HepG2 (cell line): ENCODE data around the gene CCND1. TPM values are rescaled to one million over a fixed set of nuclear protein-coding genes. Genes with fewer than 3 reads are reported as not detected.
A peak's percentile ranks its signal among the peaks of the same experiment; 100 is the strongest.

Experiments
- ADNP ChIP-seq: sonication (generic); formaldehyde crosslinking; IDR thresholded peaks from 2 replicates; pipeline ENCODE4 v1.4.0; 2020; ENCODE audit warnings: missing genetic modification reagents
- FLYWCH1 ChIP-seq: sonication (generic); formaldehyde crosslinking; IDR thresholded peaks from 2 replicates; pipeline ENCODE4 v1.8.1; 2023; ENCODE audit warnings: mild to moderate bottlenecking, missing genetic modification reagents
- HNF1A ChIP-seq, 2 experiments: sonication (generic) in 1 of 2; formaldehyde crosslinking in 1 of 2; IDR thresholded peaks; 2 replicates each; pipeline versions ENCODE4 v1.4.0 to v1.6.1; 2016 to 2020; ENCODE audit warnings: borderline replicate concordance in 1 of 2, low read depth in 1 of 2, mild to moderate bottlenecking in 1 of 2, missing genetic modification reagents in 1 of 2
- IKZF1 ChIP-seq: fragments of 450-650 bp; IDR thresholded peaks from 2 replicates; pipeline ENCODE4 v1.7.1; 2016
- JUNB ChIP-seq: sonication (generic); formaldehyde crosslinking; IDR thresholded peaks from 2 replicates; pipeline ENCODE4 v1.8.0; 2022; ENCODE audit warnings: missing genetic modification reagents, mild to moderate bottlenecking, borderline replicate concordance
- KDM5B ChIP-seq: sonication (generic); formaldehyde crosslinking; IDR thresholded peaks from 2 replicates; pipeline ENCODE4 v1.4.0; 2020; ENCODE audit warnings: missing genetic modification reagents, mild to moderate bottlenecking, borderline replicate concordance
- RAD21 ChIP-seq: fragments of 450-650 bp; formaldehyde crosslinking; IDR thresholded peaks from 2 replicates; pipeline ENCODE4 v1.5.0; 2020; ENCODE audit warnings: mild to moderate bottlenecking
- RBM22 ChIP-seq: fragments of 200-400 bp; formaldehyde crosslinking; optimal IDR thresholded peaks from 2 replicates; pipeline ENCODE3; 2017; ENCODE audit warnings: mild to moderate bottlenecking, low read length, moderate library complexity
- SATB2 ChIP-seq: sonication (generic); formaldehyde crosslinking; IDR thresholded peaks from 2 replicates; pipeline ENCODE4 v1.5.0; 2020; ENCODE audit warnings: missing genetic modification reagents
- ZNF10 ChIP-seq: sonication (generic); formaldehyde crosslinking; IDR thresholded peaks from 2 replicates; pipeline ENCODE4 v1.4.0; 2020; ENCODE audit warnings: mild to moderate bottlenecking, low read depth, missing genetic modification reagents, borderline replicate concordance
- ZNF318 ChIP-seq: sonication (generic); formaldehyde crosslinking; IDR thresholded peaks from 2 replicates; pipeline ENCODE4 v1.4.0; 2020; ENCODE audit warnings: mild to moderate bottlenecking, missing genetic modification reagents
- polyA plus RNA-seq, 8 experiments: library from polyadenylated mRNA; depleted of rRNA in 3 of 8; stranded (reverse) in 7 of 8; unstranded in 1 of 8; fragments of >200 nt; fragmentation: Illumina TruSeq in 4 of 8; extraction: Trizol in 4 of 8; gene quantifications; 2 replicates each; pipeline versions ENCODE4 v1.2.1 to v1.2.3, GENCODE V29; 2011 to 2016; ENCODE audit warnings: low read depth in 4 of 8, missing spikeins in 1 of 8, mixed read lengths in 1 of 8; ENCODE audit not compliant: insufficient read depth in 1 of 8
- total RNA-seq, 5 experiments: library from RNA; depleted of rRNA; stranded (reverse); fragments of >200 nt; fragmentation: Illumina TruSeq; extraction: Trizol; gene quantifications; 2 replicates each; pipeline ENCODE4 v1.2.3, GENCODE V29; 2016; ENCODE audit warnings: low read depth in 1 of 5
- TF ChIP-seq, protein P1 (sequence below): sonication (generic); formaldehyde crosslinking; IDR thresholded peaks from 2 replicates; pipeline ENCODE4 v1.8.0; 2022; ENCODE audit warnings: mild to moderate bottlenecking, missing genetic modification reagents, moderate library complexity
- TF ChIP-seq, protein P2 (sequence below): sonication (generic); formaldehyde crosslinking; IDR thresholded peaks from 2 replicates; pipeline ENCODE4 v1.9.0; 2021; ENCODE audit warnings: missing genetic modification reagents, mild to moderate bottlenecking, borderline replicate concordance

Gene CCND1
- total and polyA plus RNA-seq, 2 of the 13 experiments (the other 11 are each of a cell fraction or from before 2014, with no cell fraction given) = 107 to 136 TPM

DNA sequence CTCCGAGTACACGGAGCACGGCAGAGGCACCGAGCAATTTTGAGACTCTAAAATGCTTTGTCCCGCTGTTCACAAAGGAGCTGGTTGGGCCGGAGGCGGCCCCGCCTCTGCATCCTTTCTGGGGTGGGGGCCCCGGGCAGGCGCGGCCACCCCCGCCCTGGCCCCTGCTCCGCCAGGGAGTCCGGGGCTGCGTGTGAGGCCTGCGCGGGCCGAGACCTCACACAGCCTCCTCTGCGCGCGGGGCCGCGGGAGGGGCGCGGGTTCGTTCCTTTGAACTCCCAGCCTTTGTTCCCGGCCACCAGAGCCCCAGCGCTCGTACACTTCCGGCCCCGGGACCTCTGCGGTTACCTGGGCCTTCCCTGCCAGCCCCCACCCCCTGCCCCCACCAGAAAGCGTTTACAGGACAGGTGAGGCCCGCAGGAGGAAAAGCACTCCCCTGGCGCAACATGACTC is 61.3 kb downstream of the CCND1 start (continued):
- no peak for TF ChIP-seq KDM5B
- no peak for TF ChIP-seq HNF1A (IDR thresholded peaks at IDR 0.05; ENCODE audit: low read depth)
- peak; percentile 66 for TF ChIP-seq HNF1A (CRISPR knock-in tag; IDR thresholded peaks at IDR 0.05; ENCODE audit: borderline replicate concordance)
- TF ChIP-seq RBM22 = no peak
- no peak for TF ChIP-seq IKZF1
- no peak for TF ChIP-seq FLYWCH1 (CRISPR knock-in tag)
- TF ChIP-seq SATB2 = no peak
- TF ChIP-seq, protein P1, sequence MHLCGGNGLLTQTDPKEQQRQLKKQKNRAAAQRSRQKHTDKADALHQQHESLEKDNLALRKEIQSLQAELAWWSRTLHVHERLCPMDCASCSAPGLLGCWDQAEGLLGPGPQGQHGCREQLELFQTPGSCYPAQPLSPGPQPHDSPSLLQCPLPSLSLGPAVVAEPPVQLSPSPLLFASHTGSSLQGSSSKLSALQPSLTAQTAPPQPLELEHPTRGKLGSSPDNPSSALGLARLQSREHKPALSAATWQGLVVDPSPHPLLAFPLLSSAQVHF (CRISPR knock-in tag) = no peak
- TF ChIP-seq, protein P2, sequence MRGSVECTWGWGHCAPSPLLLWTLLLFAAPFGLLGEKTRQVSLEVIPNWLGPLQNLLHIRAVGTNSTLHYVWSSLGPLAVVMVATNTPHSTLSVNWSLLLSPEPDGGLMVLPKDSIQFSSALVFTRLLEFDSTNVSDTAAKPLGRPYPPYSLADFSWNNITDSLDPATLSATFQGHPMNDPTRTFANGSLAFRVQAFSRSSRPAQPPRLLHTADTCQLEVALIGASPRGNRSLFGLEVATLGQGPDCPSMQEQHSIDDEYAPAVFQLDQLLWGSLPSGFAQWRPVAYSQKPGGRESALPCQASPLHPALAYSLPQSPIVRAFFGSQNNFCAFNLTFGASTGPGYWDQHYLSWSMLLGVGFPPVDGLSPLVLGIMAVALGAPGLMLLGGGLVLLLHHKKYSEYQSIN (CRISPR knock-in tag) = no peak
- no peak for TF ChIP-seq JUNB (CRISPR knock-in tag)
- no peak for TF ChIP-seq RAD21 (CRISPR knock-in tag)
- no peak for TF ChIP-seq ZNF10
- TF ChIP-seq ADNP (CRISPR knock-in tag) = no peak
- TF ChIP-seq ZNF318 (CRISPR knock-in tag) = no peak
